ENCODE measurements around the gene CGGBP1. TPM values are rescaled to one million over a fixed set of nuclear protein-coding genes. Genes with fewer than 3 reads are reported as not detected.
"Not testable (repeated sequence)": the region's sequence is repeated elsewhere in the genome, so short reads cannot be mapped to it uniquely, and the experiment has no call there.

Gene CGGBP1
- total and polyA plus RNA-seq, 4 donors = 54.5 to 110 (median 81.2) TPM

- no peak overlapping the region for H3K4me3 ChIP-seq (ENCODE audit: low read depth, low read length)
- H3K27me3 ChIP-seq (ENCODE audit: control insufficient read depth, insufficient read depth, low read length) = no peaks in the 10 kb centered on the region
- H3K36me3 ChIP-seq (ENCODE audit: control insufficient read depth, insufficient read depth, low read length) = no peaks in the 10 kb centered on the region
- H3K4me1 ChIP-seq (ENCODE audit: control insufficient read depth, insufficient read depth, low read length) = no peaks in the 10 kb centered on the region
- H3K27ac ChIP-seq (ENCODE audit: low read depth, low read length) = no peak overlapping the region
- no peak for DNase-seq (ENCODE audit: low read depth in 4 of 6, low spot score in 6 of 6)
- WGBS (ENCODE audit: insufficient coverage) = 75% methylated on average over 3 of the region's 4 CpGs
- H3K9me3 ChIP-seq (ENCODE audit: control insufficient read depth, insufficient read depth, low read length) = no peaks in the 10 kb centered on the region
Observed at GRCh38 chr3:88025001-88025552, 33.7 kb downstream of the CGGBP1 start.

GRCh38 chr3:88019024-88019423, 39.8 kb downstream of the CGGBP1 start:
- DNase-seq (ENCODE audit: low read depth in 4 of 6, low spot score in 6 of 6) = no peak
- WGBS (ENCODE audit: insufficient coverage) = no CpG with 5 or more reads among the region's 2 CpGs
- Histone ChIP-seq H3K27me3 (ENCODE audit: control insufficient read depth, insufficient read depth, low read length) (no peaks in the 10 kb centered on the region), H3K4me3 (ENCODE audit: low read depth, low read length) (no peak overlapping the region), H3K36me3 (ENCODE audit: control insufficient read depth, insufficient read depth, low read length) (no peaks in the 10 kb centered on the region), H3K9me3 (ENCODE audit: control insufficient read depth, insufficient read depth, low read length) (no peaks in the 10 kb centered on the region), H3K4me1 (ENCODE audit: control insufficient read depth, insufficient read depth, low read length) (no peaks in the 10 kb centered on the region), H3K27ac (ENCODE audit: low read depth, low read length) (no peak overlapping the region)

- not testable (repeated sequence) for H3K27me3 ChIP-seq (ENCODE audit: control insufficient read depth, insufficient read depth, low read length); H3K4me1 ChIP-seq (ENCODE audit: control insufficient read depth, insufficient read depth, low read length); H3K4me3 ChIP-seq (ENCODE audit: low read depth, low read length); H3K27ac ChIP-seq (ENCODE audit: low read depth, low read length); DNase-seq (ENCODE audit: low read depth in 4 of 6, low spot score in 6 of 6); H3K36me3 ChIP-seq (ENCODE audit: control insufficient read depth, insufficient read depth, low read length); H3K9me3 ChIP-seq (ENCODE audit: control insufficient read depth, insufficient read depth, low read length)
- WGBS (ENCODE audit: insufficient coverage) = 95% methylated on average over 25 of the region's 35 CpGs
Observed at GRCh38 chr3:88015656-88016055, 43.1 kb downstream of the CGGBP1 start.

GRCh38 chr3:88013592-88013991, 45.2 kb downstream of the CGGBP1 start:
- H3K36me3 ChIP-seq (ENCODE audit: control insufficient read depth, insufficient read depth, low read length) = no peaks in the 10 kb centered on the region
- no peaks in the 10 kb centered on the region for H3K27me3 ChIP-seq (ENCODE audit: control insufficient read depth, insufficient read depth, low read length)
- 63% methylated on average over 1 of the region's 2 CpGs for WGBS (ENCODE audit: insufficient coverage)

GRCh38 chr3:88010810-88011209, 48.0 kb downstream of the CGGBP1 start:
- H3K9me3 ChIP-seq (ENCODE audit: control insufficient read depth, insufficient read depth, low read length) = no peaks in the 10 kb centered on the region
- no peaks in the 10 kb centered on the region for H3K4me1 ChIP-seq (ENCODE audit: control insufficient read depth, insufficient read depth, low read length)
- H3K27ac ChIP-seq (ENCODE audit: low read depth, low read length) = no peak overlapping the region
- WGBS (ENCODE audit: insufficient coverage) = 95% methylated on average over 2 of the region's 5 CpGs
- no peaks in the 10 kb centered on the region for H3K36me3 ChIP-seq (ENCODE audit: control insufficient read depth, insufficient read depth, low read length)
- H3K27me3 ChIP-seq (ENCODE audit: control insufficient read depth, insufficient read depth, low read length) = no peaks in the 10 kb centered on the region
- no peak for DNase-seq (ENCODE audit: low read depth in 4 of 6, low spot score in 6 of 6)
- H3K4me3 ChIP-seq (ENCODE audit: low read depth, low read length) = no peak overlapping the region

More at GRCh38 chr3:88013592-88013991, 45.2 kb downstream of the CGGBP1 start:
- no peak for DNase-seq (ENCODE audit: low read depth in 4 of 6, low spot score in 6 of 6)
- H3K9me3 ChIP-seq (ENCODE audit: control insufficient read depth, insufficient read depth, low read length) = no peaks in the 10 kb centered on the region
- H3K27ac ChIP-seq (ENCODE audit: low read depth, low read length) = no peak overlapping the region
- H3K4me3 ChIP-seq (ENCODE audit: low read depth, low read length) = no peak overlapping the region
- no peaks in the 10 kb centered on the region for H3K4me1 ChIP-seq (ENCODE audit: control insufficient read depth, insufficient read depth, low read length)

- H3K4me3 ChIP-seq (ENCODE audit: low read depth, low read length) = no peak overlapping the region
- WGBS (ENCODE audit: insufficient coverage) = no CpG with 5 or more reads among the region's 2 CpGs
- H3K36me3 ChIP-seq (ENCODE audit: control insufficient read depth, insufficient read depth, low read length) = no peaks in the 10 kb centered on the region
- no peak for DNase-seq (ENCODE audit: low read depth in 4 of 6, low spot score in 6 of 6)
- no peaks in the 10 kb centered on the region for H3K27me3 ChIP-seq (ENCODE audit: control insufficient read depth, insufficient read depth, low read length)
- H3K27ac ChIP-seq (ENCODE audit: low read depth, low read length) = no peak overlapping the region
- H3K9me3 ChIP-seq (ENCODE audit: control insufficient read depth, insufficient read depth, low read length) = no peaks in the 10 kb centered on the region
- H3K4me1 ChIP-seq (ENCODE audit: control insufficient read depth, insufficient read depth, low read length) = no peaks in the 10 kb centered on the region
Observed at GRCh38 chr3:88009066-88009465, 49.7 kb downstream of the CGGBP1 start.

GRCh38 chr3:88005066-88005465, 53.7 kb downstream of the CGGBP1 start:
- Histone ChIP-seq H3K4me3 (ENCODE audit: low read depth, low read length) (no peak overlapping the region), H3K4me1 (ENCODE audit: control insufficient read depth, insufficient read depth, low read length) (no peaks in the 10 kb centered on the region), H3K27me3 (ENCODE audit: control insufficient read depth, insufficient read depth, low read length) (no peaks in the 10 kb centered on the region), H3K27ac (ENCODE audit: low read depth, low read length) (no peak overlapping the region), H3K36me3 (ENCODE audit: control insufficient read depth, insufficient read depth, low read length) (no peaks in the 10 kb centered on the region), H3K9me3 (ENCODE audit: control insufficient read depth, insufficient read depth, low read length) (no peaks in the 10 kb centered on the region)
- no CpG with 5 or more reads among the region's 2 CpGs for WGBS (ENCODE audit: insufficient coverage)
- peak in 3 of 6 donors; percentile 11 to 81 (median 43) for DNase-seq (ENCODE audit: low read depth in 4 of 6, low spot score in 6 of 6)

GRCh38 chr3:88003115-88003755, 55.6 kb downstream of the CGGBP1 start:
- no peak overlapping the region for H3K4me3 ChIP-seq (ENCODE audit: low read depth, low read length)
- H3K27me3 ChIP-seq (ENCODE audit: control insufficient read depth, insufficient read depth, low read length) = no peaks in the 10 kb centered on the region
- no peak overlapping the region for H3K27ac ChIP-seq (ENCODE audit: low read depth, low read length)
- WGBS (ENCODE audit: insufficient coverage) = 71% methylated on average over 1 of the region's 6 CpGs
- H3K36me3 ChIP-seq (ENCODE audit: control insufficient read depth, insufficient read depth, low read length) = no peaks in the 10 kb centered on the region
- peak in 3 of 6 donors; percentile 36 to 80 (median 67) for DNase-seq (ENCODE audit: low read depth in 4 of 6, low spot score in 6 of 6)
- H3K9me3 ChIP-seq (ENCODE audit: control insufficient read depth, insufficient read depth, low read length) = no peaks in the 10 kb centered on the region
- H3K4me1 ChIP-seq (ENCODE audit: control insufficient read depth, insufficient read depth, low read length) = no peaks in the 10 kb centered on the region

- H3K36me3 ChIP-seq (ENCODE audit: control insufficient read depth, insufficient read depth, low read length) = no peaks in the 10 kb centered on the region
- no peak overlapping the region for H3K27ac ChIP-seq (ENCODE audit: low read depth, low read length)
- no peaks in the 10 kb centered on the region for H3K4me1 ChIP-seq (ENCODE audit: control insufficient read depth, insufficient read depth, low read length)
- no peaks in the 10 kb centered on the region for H3K27me3 ChIP-seq (ENCODE audit: control insufficient read depth, insufficient read depth, low read length)
- WGBS (ENCODE audit: insufficient coverage) = 100% methylated on average over 2 of the region's 3 CpGs
- no peaks in the 10 kb centered on the region for H3K9me3 ChIP-seq (ENCODE audit: control insufficient read depth, insufficient read depth, low read length)
- DNase-seq (ENCODE audit: low read depth in 4 of 6, low spot score in 6 of 6) = no peak
- no peak overlapping the region for H3K4me3 ChIP-seq (ENCODE audit: low read depth, low read length)
Observed at GRCh38 chr3:88002448-88002847, 56.4 kb downstream of the CGGBP1 start.
